ENCODE measurements around the gene SLC35E1.
"Not testable (repeated sequence)": the region's sequence is repeated elsewhere in the genome, so short reads cannot be mapped to it uniquely, and the experiment has no call there.

SLC35E1 gene

DNA sequence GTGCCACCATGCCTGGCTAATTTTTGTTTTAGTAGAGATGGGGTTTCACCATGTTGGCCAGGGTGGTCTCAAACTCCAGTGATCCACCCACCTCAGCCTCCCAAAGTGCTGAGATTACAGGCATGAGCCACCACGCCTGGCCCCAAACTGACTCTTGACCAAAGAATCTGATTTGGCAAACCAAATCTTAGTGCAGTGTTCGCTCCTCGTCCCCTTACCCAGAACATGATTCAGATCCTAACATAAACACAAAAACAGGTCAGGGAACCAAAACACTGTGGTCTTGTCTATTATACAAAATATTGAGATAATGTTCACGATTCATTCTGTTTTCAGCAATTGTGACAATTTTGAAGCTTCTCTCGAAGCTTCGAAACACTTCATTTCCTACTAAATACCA, 20.3 kb downstream of the SLC35E1 start:
- DNase-seq: not testable (repeated sequence)

DNA sequence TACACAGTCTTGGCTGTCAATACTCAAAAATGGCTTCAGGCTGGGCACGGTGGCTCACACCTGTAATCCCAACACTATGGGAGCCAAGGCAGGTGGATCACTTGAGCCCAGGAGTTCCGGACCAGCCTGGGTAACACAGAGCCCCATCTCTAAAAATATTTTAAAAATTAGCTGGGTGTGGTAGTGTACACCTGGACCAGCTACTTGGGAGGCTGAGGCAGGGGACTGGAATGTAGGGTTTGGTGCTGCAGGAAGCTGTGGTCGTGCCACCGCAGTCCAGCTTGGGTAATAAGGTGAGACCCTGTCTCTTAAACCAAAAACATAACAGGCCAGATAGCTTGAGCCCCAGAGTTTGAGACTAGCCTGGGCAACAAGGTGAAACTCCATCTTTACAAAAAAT, 23.3 kb downstream of the SLC35E1 start:
- DNase-seq: no peak

DNA sequence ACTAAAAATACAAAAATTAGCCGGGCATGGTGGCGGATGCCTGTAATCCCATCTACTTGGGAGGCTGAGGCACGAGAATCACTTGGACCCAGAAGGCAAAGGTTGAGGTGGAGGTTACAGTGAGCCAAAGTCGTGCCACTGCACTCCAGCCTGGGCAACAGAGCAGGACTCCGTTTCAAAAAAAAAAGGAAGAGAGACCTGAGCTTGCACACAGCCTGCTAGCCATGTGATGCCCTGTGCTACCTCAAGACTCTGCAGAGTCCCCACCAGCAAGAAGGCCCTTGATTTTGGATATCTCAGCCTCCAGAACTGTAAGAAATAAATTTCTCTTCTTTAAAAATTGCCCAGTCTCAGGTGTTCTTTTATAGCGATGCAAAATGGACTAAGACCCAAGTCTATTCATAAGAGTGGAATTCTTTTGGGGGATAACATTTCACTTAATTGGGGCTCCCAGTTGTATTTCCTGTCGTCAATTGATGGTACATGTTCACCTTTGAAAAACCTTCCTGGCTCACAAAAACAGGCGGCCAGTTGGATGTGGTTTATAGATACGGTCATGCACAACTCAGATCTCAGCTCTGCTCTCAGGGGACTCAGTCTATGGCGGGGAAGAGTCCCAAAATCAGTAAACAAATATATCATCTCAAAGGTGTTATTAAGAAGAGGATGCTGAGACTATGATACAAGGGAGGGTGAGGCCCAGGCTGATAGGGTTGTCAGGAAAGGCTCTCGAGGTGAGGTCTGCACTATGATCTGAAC, 27.6 kb downstream of the SLC35E1 start:
- no peak for DNase-seq

DNA sequence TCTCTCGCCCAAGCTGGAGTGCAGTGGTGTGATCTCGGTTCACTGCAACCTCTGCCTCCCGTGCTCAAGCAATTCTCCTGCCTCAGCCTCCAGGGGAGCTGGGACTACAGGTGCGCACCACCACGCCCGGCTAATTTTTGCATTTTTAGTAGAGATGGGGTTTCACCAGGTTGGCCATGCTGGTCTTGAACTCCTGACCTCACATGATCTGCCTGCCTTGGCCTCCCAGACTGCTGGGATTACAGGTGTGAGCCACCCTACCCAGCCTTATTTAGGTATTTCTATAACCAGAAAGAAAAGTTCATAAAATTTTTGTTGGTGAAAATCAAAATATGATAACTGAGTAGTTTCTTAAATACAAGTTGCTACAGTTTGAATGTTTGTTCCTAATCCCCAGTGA, 28.5 kb downstream of the SLC35E1 start:
- DNase-seq: not testable (repeated sequence)

DNA sequence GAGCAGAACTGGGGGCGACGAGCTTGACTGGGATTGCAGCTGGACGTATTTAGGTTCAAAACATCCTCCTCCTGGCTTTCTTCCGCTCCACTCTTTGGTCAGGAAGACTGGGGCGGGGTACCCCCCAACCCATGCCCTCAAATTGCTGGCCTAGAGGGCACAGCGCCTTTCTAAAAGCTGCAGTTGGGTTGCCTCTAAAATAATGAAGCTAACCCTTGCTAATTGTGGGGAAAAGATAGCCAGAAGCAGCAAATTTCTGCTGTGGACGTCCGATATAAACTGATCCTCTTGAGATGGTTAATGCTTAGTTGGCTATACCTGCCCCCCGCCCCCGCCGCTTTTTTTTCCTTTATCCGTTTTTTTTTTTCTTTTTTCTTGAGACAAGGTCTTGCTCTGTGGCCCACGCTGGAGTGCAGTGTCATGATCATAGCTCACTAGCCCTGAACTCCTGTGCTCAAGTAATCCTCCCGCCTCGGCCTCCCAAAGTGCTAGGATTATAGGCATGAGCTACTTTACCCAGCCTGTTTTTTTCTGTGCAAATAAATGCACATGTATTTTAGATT, 29.2 kb downstream of the SLC35E1 start:
- no peak for DNase-seq

DNA sequence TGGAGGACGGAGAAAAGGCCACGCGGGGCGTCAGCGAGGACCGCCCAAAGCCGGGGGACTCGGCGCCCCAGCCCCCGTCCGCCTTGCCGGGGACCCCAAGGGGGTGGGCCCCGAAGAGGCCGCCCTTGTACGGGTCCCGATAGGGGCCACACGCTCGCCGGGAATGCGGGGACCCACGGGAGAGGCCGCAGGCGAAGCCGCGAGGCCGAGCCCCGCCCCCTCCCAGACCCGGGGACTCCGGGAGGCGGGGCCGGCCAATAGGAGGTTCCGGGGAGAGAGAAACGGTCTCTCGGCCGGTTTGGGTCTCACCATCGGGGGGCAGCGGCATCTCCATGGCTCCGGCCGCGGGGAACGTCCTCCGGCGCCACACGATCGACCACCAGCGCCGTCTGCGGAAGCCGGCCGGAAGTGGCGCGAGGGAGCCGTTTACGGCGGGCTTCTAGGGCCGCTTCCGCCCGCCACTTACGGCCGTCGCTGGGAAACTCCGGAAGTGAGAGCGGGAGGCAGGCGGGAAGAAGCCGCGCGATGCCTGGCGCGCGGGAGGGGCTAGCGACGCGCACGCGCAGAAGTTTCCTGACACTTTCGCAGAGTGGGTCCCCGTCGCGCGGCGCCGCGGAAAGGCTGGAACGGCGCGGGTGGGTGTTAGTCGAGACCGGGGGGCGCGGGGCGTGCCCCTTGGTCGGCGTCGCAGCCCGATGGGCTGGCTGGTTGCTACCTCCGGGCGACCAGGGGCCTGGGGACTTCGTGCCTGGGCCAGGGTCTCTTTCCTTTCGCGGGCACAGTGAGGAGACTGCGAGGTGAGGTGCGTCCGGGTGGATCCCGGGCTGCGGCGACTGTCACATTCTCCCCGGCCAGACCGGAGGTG, 29.9 kb downstream of the SLC35E1 start, which contains the start of gene CHERP:
CHERP (minus strand) TSS at position 393 of the 865 bp plus-strand sequence; CDS start at position 334, 59 bp downstream.
- peak; percentile 55 to 96 (median 87) for DNase-seq

DNA sequence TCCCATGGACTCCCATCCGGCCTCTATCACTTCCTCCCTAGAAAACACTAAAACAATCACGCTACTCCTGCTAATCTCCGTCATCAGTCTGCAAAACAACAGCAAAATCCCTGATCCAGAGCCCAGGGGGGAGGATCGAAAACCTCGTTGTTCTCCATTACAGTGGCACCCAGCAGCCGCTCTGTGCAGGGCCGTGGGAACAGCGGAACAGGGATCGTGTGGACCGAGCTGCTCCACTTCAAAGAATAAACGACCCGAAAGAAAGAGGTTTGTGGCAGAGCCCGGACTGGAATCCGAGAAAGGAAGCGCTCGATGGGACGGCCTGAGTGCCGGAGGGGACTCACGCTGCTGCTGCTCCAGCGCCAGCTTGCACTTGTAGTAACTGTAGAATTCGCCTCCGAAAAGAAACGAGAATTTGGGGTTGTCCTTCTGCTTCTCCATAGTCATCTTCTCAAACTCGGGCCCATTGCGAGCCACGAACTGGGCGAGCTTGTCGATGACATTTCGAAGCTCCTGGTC, 30.6 kb downstream of the SLC35E1 start:
- DNase-seq: no peak

DNA sequence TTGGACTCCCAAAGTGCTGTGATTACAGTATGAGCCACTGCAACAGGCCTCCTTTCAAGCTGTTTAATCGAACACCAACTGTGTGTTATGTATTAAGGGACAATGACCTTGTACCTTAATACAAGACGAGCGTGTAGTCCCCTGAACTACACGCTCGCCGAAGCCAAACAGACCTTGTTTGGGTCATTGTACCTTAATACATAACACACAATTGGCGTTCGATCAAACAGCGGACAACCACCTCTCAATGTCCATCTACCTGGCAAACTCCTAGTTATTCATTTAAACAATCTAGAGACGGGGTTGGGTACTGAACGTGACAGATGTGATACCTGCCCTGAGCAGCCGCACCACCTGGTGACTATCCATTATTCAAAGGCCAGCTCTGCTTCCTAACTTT, 31.3 kb downstream of the SLC35E1 start:
- no peak for DNase-seq

DNA sequence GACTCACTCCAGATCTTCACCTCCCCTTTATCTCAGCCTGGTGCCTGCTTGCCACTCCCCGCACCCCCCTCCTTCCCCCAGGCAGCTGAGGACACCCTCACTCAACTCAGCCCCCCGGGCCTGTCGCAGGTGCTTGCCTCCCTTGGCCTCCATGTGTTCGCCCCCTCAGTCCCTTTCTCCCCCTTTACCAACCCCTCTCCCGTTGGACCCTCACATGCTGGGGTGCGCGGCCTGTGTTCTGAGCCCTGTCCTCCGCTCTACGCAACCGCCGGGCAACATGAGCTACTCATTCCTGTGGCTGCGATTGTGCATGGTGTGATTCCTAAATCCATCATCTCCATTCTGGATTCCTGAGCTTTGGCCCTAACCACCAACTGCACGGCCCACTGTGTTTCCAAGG, 35.1 kb downstream of the SLC35E1 start:
- no peak for DNase-seq

DNA sequence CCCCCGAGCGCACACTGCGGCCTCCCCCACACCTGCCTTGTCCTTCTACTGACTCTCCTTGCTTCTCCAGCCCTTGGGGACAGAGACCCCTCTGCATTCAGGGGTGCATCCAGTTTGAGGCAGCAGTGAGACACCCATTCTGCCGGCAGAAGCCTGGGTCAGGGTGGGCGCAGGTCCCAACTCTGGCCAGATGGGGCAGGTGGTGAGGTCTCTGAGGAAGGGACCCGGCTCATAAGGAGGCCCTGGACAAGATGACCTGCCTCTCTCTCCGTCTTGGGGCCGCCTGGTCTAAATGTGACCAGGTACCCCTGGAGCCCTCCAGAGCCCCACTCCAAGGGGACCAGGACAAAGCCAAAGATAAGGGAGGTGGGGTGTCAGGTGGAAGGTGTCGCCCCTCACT, 36.1 kb downstream of the SLC35E1 start:
- DNase-seq: no peak

DNA sequence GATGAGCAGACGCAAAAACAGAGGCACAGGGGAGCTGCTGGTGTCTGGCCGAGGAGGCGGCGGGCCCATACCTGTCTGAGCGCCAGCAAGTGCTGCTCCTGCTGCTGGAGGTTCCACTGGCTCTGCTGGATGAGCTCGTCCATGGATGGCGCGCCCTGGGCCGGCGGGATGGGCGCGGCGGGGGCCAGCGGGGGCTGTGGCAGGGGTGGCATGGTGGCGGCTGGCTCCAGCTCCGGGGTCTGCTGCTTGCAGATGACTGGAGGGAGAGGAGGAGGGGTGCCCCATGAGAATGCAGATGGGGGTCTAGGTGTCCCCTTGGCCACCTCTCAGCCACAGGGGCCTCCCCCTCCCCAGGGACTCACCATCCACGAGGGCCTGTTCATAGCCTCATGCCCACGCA, 36.8 kb downstream of the SLC35E1 start:
- no peak for DNase-seq

DNA sequence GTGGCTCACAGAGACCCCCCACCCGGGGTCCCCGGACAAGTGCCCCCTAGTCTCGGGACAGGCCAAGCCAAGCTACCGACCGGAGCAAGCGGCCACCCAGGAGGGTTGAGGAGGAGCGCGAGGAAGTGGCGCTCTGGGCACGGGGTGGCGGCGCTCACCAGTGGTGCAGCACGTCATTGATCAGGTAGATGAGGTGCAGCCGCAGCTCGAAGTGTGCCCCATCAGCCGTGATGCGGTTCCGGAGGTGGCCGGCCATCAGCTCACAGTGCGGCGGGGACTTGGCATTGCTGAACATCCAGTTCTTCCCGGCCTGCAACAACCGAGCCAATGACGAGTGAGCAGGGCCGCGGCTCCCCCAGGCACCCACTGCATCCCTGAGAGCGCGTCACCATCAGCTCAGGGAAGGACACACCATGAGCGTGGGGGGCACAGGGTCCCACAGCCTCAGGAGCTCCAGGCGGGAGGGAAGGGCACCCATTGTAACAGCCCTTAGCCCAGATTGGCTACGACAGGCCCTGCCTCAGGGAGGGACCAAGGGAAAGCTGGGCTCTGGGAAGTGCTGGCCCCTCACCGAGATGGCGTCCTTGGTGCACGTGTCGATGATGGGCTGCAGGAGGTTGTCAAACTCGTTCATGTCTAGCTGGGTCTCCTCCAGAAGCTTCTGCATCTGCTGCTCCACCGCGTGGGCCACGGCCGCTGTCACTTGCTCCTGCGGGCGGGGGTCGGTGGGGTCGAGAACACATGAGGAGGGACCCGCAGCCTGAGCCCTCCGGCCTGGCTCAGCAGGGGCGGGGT, 39.6 kb downstream of the SLC35E1 start:
- DNase-seq: no peak

DNA sequence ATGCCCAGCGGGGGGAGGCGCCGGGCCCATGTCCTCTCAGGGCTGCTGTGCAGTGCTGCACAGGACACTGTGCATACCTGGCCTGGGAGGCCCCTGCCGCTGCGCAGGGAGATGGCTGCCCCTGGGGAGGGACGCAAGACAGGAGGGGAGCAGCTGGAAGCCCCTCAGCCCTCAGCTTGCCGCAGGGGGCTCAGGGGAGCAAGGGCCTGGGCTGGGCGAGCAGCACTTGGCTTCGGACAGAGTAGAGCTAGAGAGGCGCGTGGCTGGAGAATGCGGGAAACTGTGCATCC, 40.9 kb downstream of the SLC35E1 start:
- no peak for DNase-seq

DNA sequence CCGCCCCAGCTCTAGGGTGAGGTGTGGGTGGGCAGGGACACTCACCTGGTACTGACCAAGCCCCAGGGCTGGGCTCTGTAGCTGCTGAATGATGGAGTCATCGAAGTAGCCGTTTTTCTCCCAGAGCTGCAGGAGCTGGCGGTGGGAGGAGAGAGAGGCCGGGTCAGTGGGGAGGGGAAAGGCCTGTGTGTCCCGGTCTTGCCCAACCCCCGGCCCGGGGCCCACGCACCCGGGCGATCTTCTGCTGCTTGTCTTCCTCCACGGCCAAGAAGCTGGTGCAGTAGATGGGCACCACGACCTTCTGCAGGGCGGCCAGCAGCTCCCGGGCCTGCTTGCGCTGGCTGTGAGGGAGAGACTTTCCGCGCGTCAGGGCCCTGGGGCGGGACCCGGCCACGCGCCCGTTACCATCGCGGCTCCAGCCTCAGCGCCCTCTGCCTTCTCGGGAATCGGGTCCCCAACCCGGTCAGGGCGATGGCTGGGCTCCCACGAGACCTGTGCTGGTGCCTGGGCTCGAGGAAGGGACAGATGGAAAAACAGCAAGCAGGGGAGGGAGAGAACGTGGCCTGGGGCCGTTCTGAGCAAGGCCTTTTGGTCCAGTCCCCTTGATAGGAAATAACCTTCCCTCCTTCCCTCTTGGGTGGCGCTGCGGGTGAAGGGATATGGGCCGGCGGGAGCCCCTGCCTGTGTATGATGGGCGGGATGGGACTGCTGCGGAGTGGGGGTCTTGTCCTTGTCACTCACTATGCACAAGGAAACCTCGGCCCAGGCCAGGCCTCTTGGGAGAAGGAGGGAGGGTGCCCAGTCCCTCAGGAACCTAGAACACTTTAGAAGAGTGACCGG, 41.5 kb downstream of the SLC35E1 start:
- no peak for DNase-seq

DNA sequence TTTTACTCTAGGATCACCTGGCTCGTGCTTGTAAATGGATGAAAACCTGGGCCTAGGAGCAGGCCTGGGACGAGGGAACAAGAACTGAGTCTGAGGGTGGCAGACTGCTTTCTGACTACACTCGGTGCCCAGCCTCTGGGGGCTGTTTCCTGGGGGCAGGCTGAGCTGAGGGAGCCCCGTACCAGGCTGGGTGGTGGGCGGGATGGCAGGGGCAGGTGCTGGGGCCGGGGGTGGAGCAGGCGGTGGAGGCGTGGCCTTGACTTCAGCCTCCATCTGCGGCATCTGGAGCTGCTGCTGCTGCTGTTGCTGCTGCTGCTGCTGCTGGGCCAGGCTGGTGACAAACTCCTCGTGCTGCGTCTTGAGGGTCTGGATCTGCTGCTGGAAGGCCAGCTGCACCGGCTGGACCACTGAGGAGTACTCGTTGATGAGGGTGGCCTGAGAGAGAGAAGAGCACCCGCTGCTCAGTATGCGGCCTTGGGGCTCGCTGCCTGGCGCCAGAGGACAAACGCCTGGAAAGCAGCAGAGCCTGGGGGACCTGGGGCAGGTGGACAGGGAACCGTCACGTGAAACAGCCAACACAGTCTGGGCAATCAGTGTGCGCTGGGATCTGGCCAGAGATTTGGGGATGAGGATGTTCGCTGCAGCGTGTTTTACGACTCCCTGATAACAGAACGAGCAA, 42.6 kb downstream of the SLC35E1 start:
- DNase-seq: no peak

DNA sequence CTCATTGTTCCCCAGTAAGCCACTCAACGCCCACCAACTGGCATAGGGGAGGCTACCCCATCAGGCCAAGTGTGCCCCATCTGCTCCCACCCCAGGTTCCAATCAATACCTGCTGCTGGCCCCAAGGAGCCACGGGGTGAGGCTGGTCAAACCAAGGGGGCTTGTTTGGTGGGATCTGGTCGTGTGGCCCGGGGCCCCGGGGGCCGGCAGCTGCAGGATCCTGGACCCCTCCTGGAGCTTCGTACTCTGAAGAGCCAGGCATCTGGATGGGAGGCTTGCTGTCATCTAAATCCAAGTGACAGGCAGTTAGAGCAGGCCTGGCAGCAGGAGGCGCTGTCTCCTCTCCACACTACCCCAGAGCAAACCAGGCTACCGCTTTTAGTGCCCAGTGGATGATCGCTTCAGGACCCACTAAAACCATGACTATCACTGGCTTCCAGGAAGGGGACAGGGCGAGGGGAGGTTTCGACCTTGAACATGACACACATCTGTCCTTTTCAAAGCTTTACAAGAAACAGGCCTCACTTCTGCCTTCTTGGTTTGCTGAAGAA, 44.2 kb downstream of the SLC35E1 start:
- DNase-seq: no peak

DNA sequence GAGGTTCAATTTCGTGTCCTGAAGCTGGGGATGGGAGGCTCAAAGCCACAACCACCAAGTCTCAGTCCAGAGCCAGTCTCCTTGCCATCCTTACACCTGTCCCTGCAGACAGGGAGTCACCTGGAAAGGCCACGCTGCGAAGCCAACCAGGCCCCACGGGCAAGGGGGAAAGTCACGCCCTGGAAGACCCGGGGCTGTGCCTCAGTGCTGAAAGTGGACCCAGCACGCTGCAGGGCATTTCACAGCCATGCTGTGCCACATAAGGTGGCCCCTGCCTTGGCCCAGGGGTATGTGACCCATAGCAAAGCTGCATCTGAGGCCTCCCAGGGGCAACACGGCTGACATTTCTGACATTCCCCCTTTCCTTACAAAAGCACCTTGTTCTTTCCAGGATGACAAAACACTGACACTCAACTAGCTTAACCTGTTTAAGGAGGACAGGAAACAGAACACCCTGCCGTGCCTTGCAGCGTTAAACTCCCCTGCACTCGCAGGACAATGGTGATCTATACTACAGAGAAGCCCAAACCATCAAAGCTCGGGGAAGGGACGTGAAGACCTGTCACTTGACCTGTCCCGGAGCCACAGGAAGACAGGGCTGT, 44.8 kb downstream of the SLC35E1 start:
- no peak for DNase-seq

DNA sequence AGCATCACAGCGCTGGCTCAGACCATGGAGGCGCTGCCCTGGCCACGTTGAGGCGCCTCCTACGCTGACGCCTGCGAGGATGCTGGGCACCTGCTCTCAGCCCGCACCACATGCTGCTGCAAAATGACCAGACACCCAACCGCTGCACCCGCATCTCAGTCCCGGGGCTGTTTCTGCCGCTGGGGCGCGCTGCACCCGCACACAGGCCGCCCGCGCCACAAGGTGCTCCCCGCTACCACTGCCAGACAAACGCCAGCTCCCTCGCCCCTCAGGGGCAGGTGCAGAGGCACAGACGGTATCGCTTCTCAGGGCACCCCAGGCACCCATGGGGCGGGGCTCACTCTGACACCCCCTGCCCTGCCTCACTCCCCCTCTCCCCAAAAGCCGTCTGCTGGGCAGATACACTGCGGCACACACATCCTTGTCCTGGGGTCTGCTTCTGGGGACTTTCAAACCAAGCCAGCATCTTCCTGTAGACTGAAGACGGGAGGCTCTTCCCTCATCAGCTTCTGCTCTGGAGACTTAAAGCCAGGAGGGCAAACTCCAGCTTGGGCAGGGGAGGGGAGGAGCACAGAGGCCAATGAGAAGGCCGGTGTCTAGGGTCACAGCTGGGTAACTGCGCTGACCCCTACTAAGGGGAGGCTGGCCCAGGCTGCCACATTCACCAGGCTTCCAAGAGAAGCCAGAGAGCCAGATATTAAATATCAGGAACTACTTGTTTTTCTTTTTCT, 46.3 kb downstream of the SLC35E1 start:
- no peak for DNase-seq
